Measurements from ENCODE around the gene ANO10. TPM values are rescaled to one million over a fixed set of nuclear protein-coding genes. Genes with fewer than 3 reads are reported as not detected.
A peak's percentile ranks its signal among the peaks of the same experiment; 100 is the strongest.

The ANO10 gene
- total RNA-seq, 1 experiment from 2014 or later = 9.7 TPM

- BruUV-seq (replicated peaks) = no TSS peak
- H3K27ac ChIP-seq (ENCODE audit: low read depth, low read length, poor library complexity, severe bottlenecking) = no peak overlapping the region
- POLR2A ChIA-PET (ENCODE audit: low non-redundant PET) = no interaction called here
- TF ChIP-seq EZH2 (IDR thresholded peaks at IDR 0.05; ENCODE audit: borderline replicate concordance, low read depth, low read length, poor library complexity, severe bottlenecking) = no peak
- TF ChIP-seq CTCF (conservative IDR thresholded peaks at IDR 0.05; ENCODE audit: low read depth, low read length) = no peak
- H3K36me3 ChIP-seq (ENCODE audit: insufficient read depth, low read length, poor library complexity, severe bottlenecking) = no peaks in the 10 kb centered on the region
- no peaks in the 10 kb centered on the region for H3K9me3 ChIP-seq (ENCODE audit: low read depth, low read length, poor library complexity, severe bottlenecking)
- intact Hi-C loops (cut with micrococcal nuclease; ENCODE audit: unreplicated experiment) = no loop called here
- no peaks in the 10 kb centered on the region for H3K27me3 ChIP-seq (replicated peaks; ENCODE audit: insufficient read depth, low read depth, low read length, poor library complexity)
- no peaks in the 10 kb centered on the region for H3K4me1 ChIP-seq (ENCODE audit: insufficient read depth, low read length, poor library complexity, severe bottlenecking)
- no peak for DNase-seq (ENCODE audit: low spot score)
- no peak overlapping the region for H3K4me3 ChIP-seq (ENCODE audit: low read depth, low read length, poor library complexity, severe bottlenecking)
- CTCF ChIA-PET = no interaction called here
These were observed 3.0 kb upstream of the ANO10 start for GRCh38 chr3:43624619-43625305.

- TF ChIP-seq CTCF (conservative IDR thresholded peaks at IDR 0.05; ENCODE audit: low read depth, low read length) (no peak), EZH2 (IDR thresholded peaks at IDR 0.05; ENCODE audit: borderline replicate concordance, low read depth, low read length, poor library complexity, severe bottlenecking) (no peak)
- Histone ChIP-seq H3K4me3 (ENCODE audit: low read depth, low read length, poor library complexity, severe bottlenecking) (peak overlapping the region; percentile 74), H3K9me3 (ENCODE audit: low read depth, low read length, poor library complexity, severe bottlenecking) (no peaks in the 10 kb centered on the region), H3K27me3 (replicated peaks; ENCODE audit: insufficient read depth, low read depth, low read length, poor library complexity) (no peaks in the 10 kb centered on the region), H3K27ac (ENCODE audit: low read depth, low read length, poor library complexity, severe bottlenecking) (peak overlapping the region; percentile 42), H3K4me1 (ENCODE audit: insufficient read depth, low read length, poor library complexity, severe bottlenecking) (no peaks in the 10 kb centered on the region), H3K36me3 (ENCODE audit: insufficient read depth, low read length, poor library complexity, severe bottlenecking) (no peaks in the 10 kb centered on the region)
- POLR2A ChIA-PET (ENCODE audit: low non-redundant PET) = interaction anchor here (0.7 kb wide), 1 partner anchor 27 kb away, joined by 3 read pairs; no protein-coding TSS in a partner anchor
- intact Hi-C loops (cut with micrococcal nuclease; ENCODE audit: unreplicated experiment) = no loop called here
- DNase-seq (ENCODE audit: low spot score) = peak; percentile 1
- TSS peak; percentile 39 for BruUV-seq (replicated peaks)
- CTCF ChIA-PET = no interaction called here
These were observed 768 bp downstream of the ANO10 start for GRCh38 chr3:43620831-43621655.

GRCh38 chr3:43619588-43619987, 2.2 kb downstream of the ANO10 start:
- CTCF ChIA-PET = no interaction called here
- no peak overlapping the region for H3K27ac ChIP-seq (ENCODE audit: low read depth, low read length, poor library complexity, severe bottlenecking)
- H3K36me3 ChIP-seq (ENCODE audit: insufficient read depth, low read length, poor library complexity, severe bottlenecking) = no peaks in the 10 kb centered on the region
- no peaks in the 10 kb centered on the region for H3K9me3 ChIP-seq (ENCODE audit: low read depth, low read length, poor library complexity, severe bottlenecking)
- TF ChIP-seq EZH2 (IDR thresholded peaks at IDR 0.05; ENCODE audit: borderline replicate concordance, low read depth, low read length, poor library complexity, severe bottlenecking) (no peak), CTCF (conservative IDR thresholded peaks at IDR 0.05; ENCODE audit: low read depth, low read length) (no peak)
- no peaks in the 10 kb centered on the region for H3K27me3 ChIP-seq (replicated peaks; ENCODE audit: insufficient read depth, low read depth, low read length, poor library complexity)
- no peak overlapping the region for H3K4me3 ChIP-seq (ENCODE audit: low read depth, low read length, poor library complexity, severe bottlenecking)
- intact Hi-C loops (cut with micrococcal nuclease; ENCODE audit: unreplicated experiment) = no loop called here
- no peaks in the 10 kb centered on the region for H3K4me1 ChIP-seq (ENCODE audit: insufficient read depth, low read length, poor library complexity, severe bottlenecking)
- POLR2A ChIA-PET (ENCODE audit: low non-redundant PET) = no interaction called here
- BruUV-seq (replicated peaks) = no TSS peak
- no peak for DNase-seq (ENCODE audit: low spot score)
